HG02678 (cell line): ENCODE data around the gene SLC30A4.
A peak's percentile ranks its signal among the peaks of the same experiment; 100 is the strongest.
"Not testable (repeated sequence)": the region's sequence is repeated elsewhere in the genome, so short reads cannot be mapped to it uniquely, and the experiment has no call there.

Experiments
- ATAC-seq: cut with Tn5 transposase; IDR thresholded peaks from one replicate; pipeline ENCODE4 v1.9.1; 2021; ENCODE audit warnings: mild to moderate bottlenecking, moderate library complexity; ENCODE audit not compliant: unreplicated experiment

SLC30A4 gene

GRCh38 chr15:45522328-45523165 is at the start of gene SLC30A4:
TSS of gene SLC30A4 (minus strand) at chr15:45522755. CDS start at chr15:45522354, 401 bp downstream.
- peak; percentile 84 for ATAC-seq

- no peak for ATAC-seq
Measured at GRCh38 chr15:45555934-45556608, 33.5 kb upstream of the SLC30A4 start.

- no peak for ATAC-seq
Measured at GRCh38 chr15:45551676-45552075, 29.1 kb upstream of the SLC30A4 start.

- no peak for ATAC-seq
Measured at GRCh38 chr15:45550436-45550835, 27.9 kb upstream of the SLC30A4 start.

- no peak for ATAC-seq
Measured at GRCh38 chr15:45549541-45550220, 27.1 kb upstream of the SLC30A4 start.

- ATAC-seq: no peak
Measured at GRCh38 chr15:45548753-45549520, 26.4 kb upstream of the SLC30A4 start.

GRCh38 chr15:45546789-45547188 is 24.2 kb upstream of the SLC30A4 start:
- ATAC-seq: no peak

- ATAC-seq: peak; percentile 72
Measured at GRCh38 chr15:45544266-45545023, 21.9 kb upstream of the SLC30A4 start.

GRCh38 chr15:45543051-45543450 is 20.5 kb upstream of the SLC30A4 start:
- no peak for ATAC-seq

GRCh38 chr15:45540531-45540930 is 18.0 kb upstream of the SLC30A4 start:
- ATAC-seq: no peak

- ATAC-seq: no peak
Measured at GRCh38 chr15:45539680-45540079, 17.1 kb upstream of the SLC30A4 start.

GRCh38 chr15:45536934-45537333 is 14.4 kb upstream of the SLC30A4 start:
- no peak for ATAC-seq

GRCh38 chr15:45535486-45536042 is 13.0 kb upstream of the SLC30A4 start:
- no peak for ATAC-seq

GRCh38 chr15:45534821-45535220 is 12.3 kb upstream of the SLC30A4 start:
- ATAC-seq: no peak

- not testable (repeated sequence) for ATAC-seq
Measured at GRCh38 chr15:45532892-45533291, 10.3 kb upstream of the SLC30A4 start.

- ATAC-seq: no peak
Measured at GRCh38 chr15:45529613-45530012, 7.1 kb upstream of the SLC30A4 start.

GRCh38 chr15:45527086-45527485 is 4.5 kb upstream of the SLC30A4 start:
- ATAC-seq: no peak

- ATAC-seq: no peak
Measured at GRCh38 chr15:45523166-45523460, 558 bp upstream of the SLC30A4 start.

GRCh38 chr15:45521596-45522327 is 793 bp downstream of the SLC30A4 start:
- no peak for ATAC-seq
